Measurements from ENCODE around the gene KLF2. TPM values are rescaled to one million over a fixed set of nuclear protein-coding genes. Genes with fewer than 3 reads are reported as not detected.
A peak's percentile ranks its signal among the peaks of the same experiment; 100 is the strongest.

Gene KLF2
- total and polyA plus RNA-seq, 2 donors (not counting 1 experiment from before 2014, with no cell fraction given): 242 to 3,965 TPM

GRCh38 chr19:16336571-16336970, 11.9 kb downstream of the KLF2 start:
- Mint-ChIP-seq H3K27me3 (no peaks in the 10 kb centered on the region), H3K9me3 (ENCODE audit: insufficient read depth) (no peaks in the 10 kb centered on the region), H3K27ac (no peak overlapping the region), H3K4me3 (no peak overlapping the region), H3K4me1 (peaks cover 49% of the 10 kb centered on the region)
- DNase-seq (no peak), ATAC-seq (ENCODE audit: low read depth) (no peak)
- Histone ChIP-seq H3K9me3 (ENCODE audit: control extremely low read depth in 1 of 3, control insufficient read depth in 2 of 3, insufficient read depth in 1 of 3, low read length in 2 of 3) (peaks cover 0 to 7% (median 0%) of the 10 kb centered on the region in 3 donors), H3K4me1 (ENCODE audit: control insufficient read depth in 2 of 2, insufficient read depth in 2 of 2, low read length in 2 of 2) (peaks cover 35 to 50% of the 10 kb centered on the region in 2 donors), H4K20me1 (ENCODE audit: control insufficient read depth, insufficient read depth, low read length, poor library complexity, severe bottlenecking) (no peaks in the 10 kb centered on the region), H3K4me3 (ENCODE audit: control extremely low read depth in 1 of 5, extremely low read depth in 1 of 5, insufficient read depth in 1 of 5, low read depth in 2 of 5, low read length in 4 of 5) (no peak overlapping the region), H3K4me2 (replicated peaks; ENCODE audit: low read depth, low read length, poor library complexity, severe bottlenecking) (no peak overlapping the region), H3K79me2 (ENCODE audit: control insufficient read depth, insufficient read depth, low read length) (peaks cover 10% of the 10 kb centered on the region), H3K9ac (ENCODE audit: low read length) (no peak overlapping the region), H2AFZ (ENCODE audit: insufficient read depth, low read depth, low read length, poor library complexity, severe bottlenecking) (no peak overlapping the region), H3K27ac (ENCODE audit: low read length in 2 of 2) (no peak overlapping the region), H3K27me3 (replicated peaks in 1 of 4; ENCODE audit: control extremely low read depth in 1 of 4, control insufficient read depth in 3 of 4, insufficient read depth in 4 of 4, low read length in 3 of 4) (no peaks in the 10 kb centered on the region), H3K36me3 (replicated peaks in 1 of 2; ENCODE audit: control extremely low read depth in 1 of 2, control insufficient read depth in 1 of 2, extremely low read depth in 1 of 2, insufficient read depth in 2 of 2, low read length in 1 of 2) (no peaks in the 10 kb centered on the region)
- 100% methylated on average over 2 of the region's 4 CpGs for WGBS (ENCODE audit: insufficient coverage)
- intact Hi-C loops (cut with micrococcal nuclease): no loop called here
- CTCF ChIA-PET: interaction anchor here (1.4 kb wide), 1 partner anchor 80 kb away, joined by 4 read pairs; no protein-coding TSS in a partner anchor
- POLR2A ChIA-PET: interaction anchor here (1.2 to 1.5 kb wide), 2 partner anchors 15 to 46 kb away, joined by 4 to 6 read pairs; no protein-coding TSS in a partner anchor
- TF ChIP-seq CTCF (IDR thresholded peaks at IDR 0.05) (no peak), EZH2 (IDR thresholded peaks at IDR 0.05; ENCODE audit: borderline replicate concordance, insufficient read depth, low read depth, low read length, poor library complexity, severe bottlenecking) (no peak)

GRCh38 chr19:16337809-16338469, 13.3 kb downstream of the KLF2 start:
- CTCF ChIA-PET: interaction anchor here (0.6 to 2.3 kb wide), 10 partner anchors 9 to 156 kb away, joined by 3 to 13 read pairs (median 5); no protein-coding TSS in a partner anchor
- peak overlapping the region; percentile 78 for H3K4me2 ChIP-seq (replicated peaks; ENCODE audit: low read depth, low read length, poor library complexity, severe bottlenecking)
- H3K79me2 ChIP-seq (ENCODE audit: control insufficient read depth, insufficient read depth, low read length): peaks cover 10% of the 10 kb centered on the region
- H3K9me3 ChIP-seq (ENCODE audit: control extremely low read depth in 1 of 3, control insufficient read depth in 2 of 3, insufficient read depth in 1 of 3, low read length in 2 of 3): peaks cover 0 to 7% (median 0%) of the 10 kb centered on the region in 3 donors
- no peak for ATAC-seq (ENCODE audit: low read depth)
- no peak for TF ChIP-seq EZH2 (IDR thresholded peaks at IDR 0.05; ENCODE audit: borderline replicate concordance, insufficient read depth, low read depth, low read length, poor library complexity, severe bottlenecking)
- TF ChIP-seq CTCF (IDR thresholded peaks at IDR 0.05): no peak
- peaks cover 49 to 64% of the 10 kb centered on the region in 2 donors for H3K4me1 ChIP-seq (ENCODE audit: control insufficient read depth in 2 of 2, insufficient read depth in 2 of 2, low read length in 2 of 2)
- Mint-ChIP-seq H3K27me3 (no peaks in the 10 kb centered on the region), H3K9me3 (ENCODE audit: insufficient read depth) (no peaks in the 10 kb centered on the region), H3K27ac (peak overlapping the region; percentile 46), H3K4me1 (peaks cover 59% of the 10 kb centered on the region), H3K4me3 (peak overlapping the region; percentile 83)
- no peak for DNase-seq
- peak overlapping the region in 4 of 5 experiments; percentile 10 to 49 (median 29) for H3K4me3 ChIP-seq (ENCODE audit: control extremely low read depth in 1 of 5, extremely low read depth in 1 of 5, insufficient read depth in 1 of 5, low read depth in 2 of 5, low read length in 4 of 5)
- H3K36me3 ChIP-seq (replicated peaks in 1 of 2; ENCODE audit: control extremely low read depth in 1 of 2, control insufficient read depth in 1 of 2, extremely low read depth in 1 of 2, insufficient read depth in 2 of 2, low read length in 1 of 2): no peaks in the 10 kb centered on the region
- peak overlapping the region; percentile 63 for H2AFZ ChIP-seq (ENCODE audit: insufficient read depth, low read depth, low read length, poor library complexity, severe bottlenecking)
- POLR2A ChIA-PET: interaction anchor here (0.7 to 3.0 kb wide), 8 partner anchors 9 to 45 kb away, joined by 3 to 41 read pairs (median 9); no protein-coding TSS in a partner anchor
- H3K27ac ChIP-seq (ENCODE audit: low read length in 2 of 2): peak overlapping the region in 1 of 2 donors; percentile 39
- H3K9ac ChIP-seq (ENCODE audit: low read length): peak overlapping the region; percentile 49
- no peaks in the 10 kb centered on the region for H3K27me3 ChIP-seq (replicated peaks in 1 of 4; ENCODE audit: control extremely low read depth in 1 of 4, control insufficient read depth in 3 of 4, insufficient read depth in 4 of 4, low read length in 3 of 4)
- intact Hi-C loops (cut with micrococcal nuclease): no loop called here
- H4K20me1 ChIP-seq (ENCODE audit: control insufficient read depth, insufficient read depth, low read length, poor library complexity, severe bottlenecking): no peaks in the 10 kb centered on the region
- 95% methylated on average over 10 of the region's 13 CpGs for WGBS (ENCODE audit: insufficient coverage)

All from B cell (primary cell).